GM19372 (cell line): ENCODE data around the gene IL10RA.

ENCODE experiments used
- ATAC-seq: cut with Tn5 transposase; IDR thresholded peaks from one replicate; pipeline ENCODE4 v1.9.1; 2021; ENCODE audit warnings: mild to moderate bottlenecking, low read depth, moderate library complexity; ENCODE audit not compliant: unreplicated experiment

Gene IL10RA

GRCh38 chr11:118042141-118042540 lies 55.9 kb downstream of the IL10RA start:
- ATAC-seq = no peak

- ATAC-seq = no peak
These were observed 56.6 kb downstream of the IL10RA start for GRCh38 chr11:118042796-118043195.

GRCh38 chr11:118045191-118045590 lies 59.0 kb downstream of the IL10RA start:
- no peak for ATAC-seq

GRCh38 chr11:118046051-118046963 lies 60.1 kb downstream of the IL10RA start:
- ATAC-seq = no peak

- no peak for ATAC-seq
These were observed 60.9 kb downstream of the IL10RA start for GRCh38 chr11:118046964-118047700.

- ATAC-seq = no peak
These were observed 61.6 kb downstream of the IL10RA start for GRCh38 chr11:118047749-118048148.

GRCh38 chr11:118048472-118049370 lies 62.5 kb downstream of the IL10RA start:
- no peak for ATAC-seq

GRCh38 chr11:118049771-118050170 lies 63.6 kb downstream of the IL10RA start:
- no peak for ATAC-seq

- ATAC-seq = no peak
These were observed 64.2 kb downstream of the IL10RA start for GRCh38 chr11:118050208-118050891.
